Liver (tissue), 9 donors: ENCODE data around the gene ATP4B. TPM values are rescaled to one million over a fixed set of nuclear protein-coding genes. Genes with fewer than 3 reads are reported as not detected.
"Not testable (repeated sequence)": the region's sequence is repeated elsewhere in the genome, so short reads cannot be mapped to it uniquely, and the experiment has no call there.

Experiments
- DNase-seq: peaks from one replicate; pipeline ENCODE4 v3.0.0-alpha.2; 2017; ENCODE audit warnings: low spot score
- H3K27ac ChIP-seq, 2 donors: one replicate each; pipeline ENCODE4 v1.7.0; 2013; ENCODE audit warnings: inconsistent platforms in 2 of 2, low read length in 2 of 2, control low read depth in 1 of 2, low read depth in 1 of 2, mild to moderate bottlenecking in 1 of 2
- H3K27me3 ChIP-seq, 4 donors: one replicate each; pipeline versions ENCODE4 v1.6.1 to v1.7.0; 2013; ENCODE audit warnings: low read length in 3 of 4, inconsistent platforms in 1 of 4, mild to moderate bottlenecking in 1 of 4, moderate library complexity in 1 of 4; ENCODE audit not compliant: control insufficient read depth in 4 of 4, insufficient read depth in 4 of 4
- H3K36me3 ChIP-seq, 4 donors: one replicate each; pipeline versions ENCODE4 v1.6.1 to v1.7.0; 2013; ENCODE audit warnings: low read length in 3 of 4, mild to moderate bottlenecking in 3 of 4, low read depth in 1 of 4, moderate library complexity in 1 of 4; ENCODE audit not compliant: control insufficient read depth in 4 of 4, insufficient read depth in 3 of 4
- H3K4me1 ChIP-seq, 4 donors: one replicate each; pipeline versions ENCODE4 v1.6.1 to v1.7.0; 2013; ENCODE audit warnings: low read length in 3 of 4, mild to moderate bottlenecking in 3 of 4, moderate library complexity in 1 of 4; ENCODE audit not compliant: control insufficient read depth in 4 of 4, insufficient read depth in 4 of 4
- H3K4me3 ChIP-seq, 3 donors: one replicate each; pipeline versions ENCODE4 v1.6.1 to v1.7.0; 2013; ENCODE audit warnings: low read length in 3 of 3, control low read depth in 1 of 3, low read depth in 1 of 3, mild to moderate bottlenecking in 1 of 3
- H3K9ac ChIP-seq, 2 donors: one replicate each; pipeline ENCODE4 v1.7.0; 2013; ENCODE audit warnings: low read length in 2 of 2, mild to moderate bottlenecking in 2 of 2, moderate library complexity in 2 of 2, control low read depth in 1 of 2, low read depth in 1 of 2
- H3K9me3 ChIP-seq, 4 donors: one replicate each; pipeline versions ENCODE4 v1.6.1 to v1.7.0; 2013; ENCODE audit warnings: low read length in 3 of 4; ENCODE audit not compliant: control insufficient read depth in 4 of 4
- ATF3 ChIP-seq: IDR thresholded peaks from 2 replicates; pipeline ENCODE4 v1.6.1; 2016; ENCODE audit warnings: antibody characterized with exemption
- EGR1 ChIP-seq, 2 donors: IDR thresholded peaks; 2 replicates each; pipeline ENCODE4 v1.6.1; 2016 to 2018; ENCODE audit warnings: antibody characterized with exemption in 2 of 2, low read depth in 2 of 2
- FOXA1 ChIP-seq: IDR thresholded peaks from 2 replicates; pipeline ENCODE4 v1.6.1; 2016; ENCODE audit warnings: antibody characterized with exemption
- FOXA2 ChIP-seq: IDR thresholded peaks from 2 replicates; pipeline ENCODE4 v1.6.1; 2016; ENCODE audit warnings: antibody characterized with exemption
- GABPA ChIP-seq, 2 donors: IDR thresholded peaks in 1 of 2; conservative IDR thresholded peaks in 1 of 2; 2 replicates each; pipeline ENCODE4 v1.6.1; 2016; ENCODE audit warnings: antibody characterized with exemption in 2 of 2, mild to moderate bottlenecking in 1 of 2, moderate library complexity in 1 of 2
- HNF4G ChIP-seq: IDR thresholded peaks from 2 replicates; pipeline ENCODE4 v1.6.1; 2016; ENCODE audit warnings: antibody characterized with exemption
- JUND ChIP-seq, 2 donors: IDR thresholded peaks; 2 replicates each; pipeline ENCODE4 v1.6.1; 2016; ENCODE audit warnings: antibody characterized with exemption in 2 of 2
- MAX ChIP-seq: IDR thresholded peaks from 2 replicates; pipeline ENCODE4 v1.6.1; 2016; ENCODE audit warnings: antibody characterized with exemption
- NR2F2 ChIP-seq: IDR thresholded peaks from 2 replicates; pipeline ENCODE4 v1.6.1; 2016; ENCODE audit warnings: antibody characterized with exemption
- RAD21 ChIP-seq, 2 donors: IDR thresholded peaks; 2 replicates each; pipeline ENCODE4 v1.6.1; 2016; ENCODE audit warnings: antibody characterized with exemption in 2 of 2, mild to moderate bottlenecking in 2 of 2
- REST ChIP-seq: IDR thresholded peaks from 2 replicates; pipeline ENCODE4 v1.6.1; 2016; ENCODE audit warnings: antibody characterized with exemption, mild to moderate bottlenecking
- RXRA ChIP-seq, 2 donors: IDR thresholded peaks; 2 replicates each; pipeline ENCODE4 v1.6.1; 2017 to 2018; ENCODE audit warnings: antibody characterized with exemption in 2 of 2, mild to moderate bottlenecking in 1 of 2
- TAF1 ChIP-seq: conservative IDR thresholded peaks from 2 replicates; pipeline ENCODE4 v1.6.1; 2016; ENCODE audit warnings: antibody characterized with exemption, mild to moderate bottlenecking
- ZBTB33 ChIP-seq: IDR thresholded peaks from 2 replicates; pipeline ENCODE4 v1.6.1; 2016; ENCODE audit warnings: antibody characterized with exemption
- WGBS: extraction: QIAGEN DNeasy Blood & Tissue Kit; methylation state at CpG from one replicate; pipeline ENCODE4 v1.1.7; 2013; 5-methylcytosine and 5-hydroxymethylcytosine counted together
- polyA plus RNA-seq, 2 donors: library from polyadenylated mRNA; stranded (reverse) in 1 of 2; unstranded in 1 of 2; fragments of 200-250 nt in 1 of 2; fragments of >200 nt in 1 of 2; fragmentation: Nextera tagmentation in 1 of 2; extraction: Ambion mirVana in 1 of 2; gene quantifications; one replicate each; pipeline versions ENCODE4 v1.2.1 to v1.2.3, GENCODE V29; 2013 to 2015
- total RNA-seq, 2 donors: library from RNA; depleted of rRNA; stranded (reverse); fragments of >200 nt; gene quantifications; one replicate each; pipeline ENCODE4 v1.2.3, GENCODE V29; 2014
- donor health status: healthy.
- donor health status: healthy.
- donor health status: healthy.
- donor health status: healthy.
- donor health status: healthy.

The ATP4B gene
- total and polyA plus RNA-seq, 4 donors: not detected

GRCh38 chr13:113627136-113627535 is 30.9 kb downstream of the ATP4B start (continued):
- TF ChIP-seq ZBTB33: no peak
- TF ChIP-seq ATF3: no peak

- no peaks in the 10 kb centered on the region for H3K27me3 ChIP-seq
- no peak overlapping the region for H3K9ac ChIP-seq
- no peak for DNase-seq
- TF ChIP-seq FOXA2 (no peak), ZBTB33 (no peak), TAF1 (no peak), REST (no peak), FOXA1 (no peak), GABPA (IDR thresholded peaks at IDR 0.05 in 1 of 2, conservative IDR thresholded peaks at IDR 0.05 in 1 of 2) (no peak), HNF4G (no peak), JUND (IDR thresholded peaks at IDR 0.05) (no peak), EGR1 (IDR thresholded peaks at IDR 0.05; ENCODE audit: low read depth in 2 of 2) (no peak), RAD21 (IDR thresholded peaks at IDR 0.05) (no peak), ATF3 (no peak), RXRA (IDR thresholded peaks at IDR 0.05) (no peak), MAX (no peak), NR2F2 (no peak)
- no peaks in the 10 kb centered on the region for H3K4me1 ChIP-seq
- 93% methylated on average over 24 of the region's 24 CpGs for WGBS
- H3K9me3 ChIP-seq: no peaks in the 10 kb centered on the region
- H3K36me3 ChIP-seq: peaks cover 0 to 19% (median 7%) of the 10 kb centered on the region in 4 donors
- H3K4me3 ChIP-seq: no peak overlapping the region
- H3K27ac ChIP-seq: no peak overlapping the region
Measured at GRCh38 chr13:113625965-113626721, 31.9 kb downstream of the ATP4B start.

GRCh38 chr13:113624640-113625304 is 33.2 kb downstream of the ATP4B start:
- WGBS: 94% methylated on average over 14 of the region's 14 CpGs
- DNase-seq, H3K9ac ChIP-seq: not testable (repeated sequence)

More at GRCh38 chr13:113624640-113625304, 33.2 kb downstream of the ATP4B start:
- not testable (repeated sequence) for H3K9me3 ChIP-seq, H3K27me3 ChIP-seq, H3K4me1 ChIP-seq, H3K27ac ChIP-seq, H3K4me3 ChIP-seq
- peaks cover 0 to 16% (median 6%) of the 10 kb centered on the region in 4 donors for H3K36me3 ChIP-seq
